Measurements from ENCODE around the gene SERPINI1. TPM values are rescaled to one million over a fixed set of nuclear protein-coding genes. Genes with fewer than 3 reads are reported as not detected.

Gene SERPINI1
- total RNA-seq, 2 experiments from 2014 or later = 1.2 to 1.7 TPM

DNA sequence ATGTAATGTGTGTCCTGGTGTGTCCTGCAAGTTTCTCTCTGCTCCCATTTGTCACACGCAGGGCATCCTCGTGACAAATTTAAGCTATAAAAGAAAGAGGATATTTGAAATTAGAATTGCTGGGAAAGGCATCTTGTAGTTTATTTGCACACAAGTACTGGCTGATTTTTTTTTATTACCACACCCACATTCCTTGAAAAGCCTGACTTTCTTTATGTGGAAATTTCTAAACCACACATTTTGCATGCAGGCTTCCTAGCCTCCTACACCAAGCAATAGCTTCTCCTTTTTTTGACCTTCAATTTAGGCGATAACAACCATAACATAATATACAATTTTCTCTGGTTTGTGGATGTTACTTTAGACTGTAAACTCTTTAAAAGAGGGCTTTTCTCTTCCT, 126.1 kb downstream of the SERPINI1 start:
- ChIA-PET POLR2A (no interaction called here), CTCF (no interaction called here)
- no peaks in the 10 kb centered on the region for H3K36me3 Mint-ChIP-seq (ENCODE audit: low read depth)

DNA sequence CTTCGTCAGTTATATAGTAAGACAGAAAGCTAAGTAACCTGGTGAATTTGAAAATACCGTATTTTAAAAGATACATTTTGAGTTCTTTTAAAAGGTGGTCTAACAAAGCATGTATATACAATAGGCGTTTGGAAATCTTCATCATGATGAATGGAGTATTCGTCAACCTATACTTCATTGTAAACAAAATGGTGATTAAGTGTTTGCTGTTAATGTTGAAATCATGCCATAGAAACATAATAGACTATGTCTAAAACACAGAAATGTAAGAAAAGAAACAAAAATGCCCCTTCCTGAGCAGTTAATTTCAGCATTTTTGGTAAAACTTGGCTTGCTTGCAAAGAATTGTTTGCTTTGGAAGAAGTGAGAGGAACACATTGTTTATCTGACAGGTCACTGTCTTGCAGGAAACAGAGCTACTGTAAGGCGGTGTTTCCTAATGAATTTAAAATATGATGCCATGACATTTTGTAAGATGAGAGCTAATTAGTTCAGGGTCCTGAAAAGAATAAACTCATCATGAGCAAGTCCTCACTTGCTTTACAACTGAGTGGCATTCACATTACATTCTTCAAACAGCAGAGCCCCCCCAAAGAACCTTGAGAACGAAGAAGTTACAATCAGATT, 126.7 kb downstream of the SERPINI1 start:
- H3K4me1 Mint-ChIP-seq (ENCODE audit: low read depth) = no peaks in the 10 kb centered on the region
- no peak overlapping the region for H3K4me3 Mint-ChIP-seq
- H3K27ac Mint-ChIP-seq = no peak overlapping the region
- H3K27me3 Mint-ChIP-seq (ENCODE audit: low read depth) = no peaks in the 10 kb centered on the region
- H3K36me3 Mint-ChIP-seq (ENCODE audit: low read depth) = no peaks in the 10 kb centered on the region
- DNase-seq (no peak), ATAC-seq (no peak)
- no peaks in the 10 kb centered on the region for H3K9me3 Mint-ChIP-seq (ENCODE audit: insufficient read depth)
- CTCF ChIA-PET = no interaction called here
- POLR2A ChIA-PET = no interaction called here

More for the DNA sequence above, 126.1 kb downstream of the SERPINI1 start:
- Mint-ChIP-seq H3K27ac (no peak overlapping the region), H3K9me3 (ENCODE audit: insufficient read depth) (no peaks in the 10 kb centered on the region), H3K4me1 (ENCODE audit: low read depth) (no peaks in the 10 kb centered on the region), H3K27me3 (ENCODE audit: low read depth) (no peaks in the 10 kb centered on the region), H3K4me3 (no peak overlapping the region)
- DNase-seq (no peak), ATAC-seq (no peak)

DNA sequence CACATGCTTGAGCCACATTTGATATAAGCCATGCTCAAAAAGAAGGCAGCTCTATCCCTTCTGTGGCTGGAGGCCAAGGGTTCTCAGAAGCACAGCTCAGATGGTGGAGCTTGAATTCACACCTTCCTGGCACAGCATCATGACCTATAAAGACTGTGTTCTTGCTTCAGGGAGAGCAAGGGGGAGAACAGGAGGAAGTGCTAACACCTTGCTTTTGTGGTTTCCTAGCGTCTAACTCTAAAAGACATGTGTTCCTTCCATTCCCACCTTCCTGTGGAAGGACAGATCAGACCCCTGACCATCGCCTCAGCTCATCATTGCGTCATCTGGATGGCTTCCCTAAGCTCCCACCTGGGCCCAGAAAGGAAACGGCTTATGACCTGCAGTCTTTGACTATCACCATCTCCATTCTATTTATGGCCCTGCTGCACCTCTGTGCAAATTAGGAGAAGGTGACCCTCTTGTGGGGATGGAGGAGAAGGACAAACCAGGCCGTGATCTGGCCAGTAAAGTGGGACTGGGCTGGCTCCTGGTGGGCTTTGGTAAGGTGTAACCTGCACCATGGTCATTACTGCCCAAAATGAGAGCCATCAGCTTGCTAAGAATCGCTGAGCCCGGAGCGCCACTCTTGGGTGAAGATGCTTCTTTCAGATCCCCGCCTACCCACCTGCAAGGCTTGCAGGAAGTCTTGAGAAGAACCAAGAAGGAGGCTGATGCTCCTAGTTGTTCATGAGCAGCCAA, 128.5 kb downstream of the SERPINI1 start:
- Mint-ChIP-seq H3K4me1 (ENCODE audit: low read depth) (no peaks in the 10 kb centered on the region), H3K4me3 (no peak overlapping the region), H3K9me3 (ENCODE audit: insufficient read depth) (no peaks in the 10 kb centered on the region), H3K27ac (no peak overlapping the region), H3K27me3 (ENCODE audit: low read depth) (peaks cover 3% of the 10 kb centered on the region), H3K36me3 (ENCODE audit: low read depth) (no peaks in the 10 kb centered on the region)
- DNase-seq (no peak), ATAC-seq (no peak)
- ChIA-PET CTCF (no interaction called here), POLR2A (no interaction called here)

DNA sequence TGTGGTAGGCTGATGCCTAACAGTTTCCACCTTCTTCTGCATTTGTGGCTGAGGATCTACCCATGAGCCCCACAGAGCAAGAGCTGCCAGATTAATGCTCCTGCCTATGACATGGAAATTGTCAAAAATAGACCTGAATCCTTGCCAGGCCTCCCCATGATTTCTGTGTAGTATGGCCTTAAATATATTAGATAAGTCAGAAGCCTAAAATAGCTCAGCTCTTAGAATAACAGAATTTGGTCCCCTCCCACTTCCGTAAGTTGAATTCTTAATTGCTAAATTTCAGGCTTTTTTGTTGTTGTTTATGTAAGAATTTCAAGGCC, 129.0 kb downstream of the SERPINI1 start:
- DNase-seq (no peak), ATAC-seq (no peak)
- Mint-ChIP-seq H3K27me3 (ENCODE audit: low read depth) (peaks cover 3% of the 10 kb centered on the region), H3K27ac (no peak overlapping the region), H3K36me3 (ENCODE audit: low read depth) (no peaks in the 10 kb centered on the region), H3K4me3 (no peak overlapping the region), H3K4me1 (ENCODE audit: low read depth) (no peaks in the 10 kb centered on the region), H3K9me3 (ENCODE audit: insufficient read depth) (no peaks in the 10 kb centered on the region)
- ChIA-PET POLR2A (no interaction called here), CTCF (no interaction called here)

DNA sequence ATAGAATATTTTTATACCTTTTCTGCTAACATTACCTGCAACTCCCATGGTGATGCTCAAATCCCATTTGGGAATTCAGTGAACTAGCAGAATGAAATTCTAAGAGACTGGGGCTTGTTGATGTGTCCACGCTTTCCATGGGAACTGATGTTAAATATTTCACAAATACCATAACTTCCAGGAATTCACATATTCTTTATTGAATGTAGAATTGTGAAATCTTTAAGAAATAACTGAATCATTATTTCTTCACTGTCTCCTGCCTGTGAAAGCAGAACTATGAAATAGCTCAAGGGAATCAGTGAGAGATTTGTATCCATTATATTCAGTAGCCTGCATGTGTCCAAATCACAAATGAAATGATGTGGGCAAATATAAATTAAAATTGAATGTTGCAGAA, 130.8 kb downstream of the SERPINI1 start:
- DNase-seq (no peak), ATAC-seq (no peak)
- no peak overlapping the region for H3K27ac Mint-ChIP-seq
- ChIA-PET CTCF (no interaction called here), POLR2A (no interaction called here)
- no peaks in the 10 kb centered on the region for H3K9me3 Mint-ChIP-seq (ENCODE audit: insufficient read depth)
- H3K4me1 Mint-ChIP-seq (ENCODE audit: low read depth) = no peaks in the 10 kb centered on the region
- H3K4me3 Mint-ChIP-seq = no peak overlapping the region
- H3K36me3 Mint-ChIP-seq (ENCODE audit: low read depth) = no peaks in the 10 kb centered on the region
- H3K27me3 Mint-ChIP-seq (ENCODE audit: low read depth) = peaks cover 5% of the 10 kb centered on the region

DNA sequence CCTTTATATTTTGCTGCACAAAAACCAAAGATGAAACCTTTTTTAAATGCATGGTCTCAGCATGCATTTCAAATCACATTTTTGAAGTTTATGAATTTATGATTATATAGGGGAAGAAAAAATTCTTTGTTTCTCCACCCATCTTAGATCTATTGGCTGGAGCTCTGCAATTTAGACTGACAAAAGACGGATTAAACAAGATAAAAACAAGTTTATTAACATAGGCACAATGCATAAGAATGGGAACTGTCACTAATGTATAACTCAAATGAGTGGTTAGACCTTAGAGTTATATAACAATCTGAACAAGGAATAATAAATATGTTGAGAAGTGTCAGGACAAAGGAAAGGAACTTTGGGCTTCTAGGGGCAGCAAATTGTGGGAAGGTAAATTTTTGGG, 132.5 kb downstream of the SERPINI1 start:
- POLR2A ChIA-PET = no interaction called here
- H3K4me3 Mint-ChIP-seq = no peak overlapping the region
- H3K36me3 Mint-ChIP-seq (ENCODE audit: low read depth) = no peaks in the 10 kb centered on the region
- DNase-seq (no peak), ATAC-seq (no peak)
- H3K27me3 Mint-ChIP-seq (ENCODE audit: low read depth) = peaks cover 5% of the 10 kb centered on the region
- H3K4me1 Mint-ChIP-seq (ENCODE audit: low read depth) = no peaks in the 10 kb centered on the region
- CTCF ChIA-PET = interaction anchor here (1.0 kb wide), 1 partner anchor 173 kb away, joined by 3 read pairs; no protein-coding TSS in a partner anchor
- no peaks in the 10 kb centered on the region for H3K9me3 Mint-ChIP-seq (ENCODE audit: insufficient read depth)
- no peak overlapping the region for H3K27ac Mint-ChIP-seq

DNA sequence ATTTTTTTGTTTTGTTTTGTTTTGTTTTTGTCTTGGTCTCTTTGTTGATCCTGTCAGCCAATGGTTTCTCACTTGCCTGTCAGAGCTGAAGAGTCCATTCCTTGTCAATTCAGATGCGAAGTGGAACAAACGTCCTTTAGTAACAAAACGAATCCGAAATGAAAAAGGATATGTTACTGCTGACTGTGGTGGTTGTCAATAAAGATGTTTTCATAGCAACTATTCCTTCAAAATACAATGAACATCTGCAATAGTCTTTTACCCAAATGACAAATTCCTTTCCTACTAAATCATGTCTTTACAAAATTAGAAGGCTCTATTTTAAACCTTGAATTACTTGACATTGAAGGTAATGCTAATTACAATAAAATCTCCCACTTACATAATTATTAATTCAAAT, 134.7 kb downstream of the SERPINI1 start:
- no peaks in the 10 kb centered on the region for H3K36me3 Mint-ChIP-seq (ENCODE audit: low read depth)
- POLR2A ChIA-PET = no interaction called here
- H3K9me3 Mint-ChIP-seq (ENCODE audit: insufficient read depth) = no peaks in the 10 kb centered on the region
- H3K27me3 Mint-ChIP-seq (ENCODE audit: low read depth) = peaks cover 5% of the 10 kb centered on the region
- DNase-seq (no peak), ATAC-seq (no peak)
- no peaks in the 10 kb centered on the region for H3K4me1 Mint-ChIP-seq (ENCODE audit: low read depth)
- H3K4me3 Mint-ChIP-seq = no peak overlapping the region
- CTCF ChIA-PET = no interaction called here
- no peak overlapping the region for H3K27ac Mint-ChIP-seq

DNA sequence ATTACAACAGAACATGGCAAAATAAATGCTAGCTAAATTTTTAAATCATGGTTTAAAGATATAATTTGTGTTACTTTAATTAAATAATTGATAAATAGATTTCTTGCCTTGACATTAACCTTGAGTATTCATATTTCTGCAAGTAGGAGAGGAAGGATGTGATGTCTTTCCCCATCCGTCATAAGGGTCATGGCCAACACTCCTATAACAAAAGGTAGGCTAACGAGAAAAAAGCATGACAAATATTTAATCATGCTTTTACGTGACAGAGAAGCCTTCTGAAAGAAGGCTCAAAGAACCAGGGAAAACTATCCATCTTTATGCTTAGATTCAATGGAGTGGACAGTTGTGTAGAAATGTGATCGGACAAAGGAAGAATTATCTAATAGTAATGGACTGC, 135.2 kb downstream of the SERPINI1 start:
- H3K4me1 Mint-ChIP-seq (ENCODE audit: low read depth) = no peaks in the 10 kb centered on the region
- no peak for ATAC-seq
- no peak for DNase-seq
- H3K4me3 Mint-ChIP-seq = no peak overlapping the region
- peaks cover 7% of the 10 kb centered on the region for H3K27me3 Mint-ChIP-seq (ENCODE audit: low read depth)
- no peaks in the 10 kb centered on the region for H3K9me3 Mint-ChIP-seq (ENCODE audit: insufficient read depth)
- H3K27ac Mint-ChIP-seq = no peak overlapping the region
- POLR2A ChIA-PET = no interaction called here
- no peaks in the 10 kb centered on the region for H3K36me3 Mint-ChIP-seq (ENCODE audit: low read depth)
- CTCF ChIA-PET = no interaction called here

DNA sequence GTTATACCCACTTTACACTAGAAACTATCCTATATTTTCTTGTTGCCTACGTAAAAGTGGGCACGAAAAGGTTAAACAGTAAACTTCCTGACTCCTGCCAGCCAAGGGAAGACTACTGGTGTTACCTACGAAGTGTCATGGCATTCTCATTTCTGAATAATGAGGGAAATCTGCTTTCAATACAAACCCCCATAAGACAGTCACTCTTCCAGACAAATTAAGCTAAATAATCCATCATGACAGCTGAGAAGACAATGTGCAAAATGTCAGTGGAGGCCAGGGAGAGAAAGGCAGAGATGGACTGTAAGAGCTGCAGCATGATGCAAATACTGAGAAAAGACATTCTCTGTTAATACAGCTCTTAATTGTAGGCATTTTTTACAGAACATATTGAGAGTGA, 136.5 kb downstream of the SERPINI1 start:
- no peak overlapping the region for H3K4me3 Mint-ChIP-seq
- no peaks in the 10 kb centered on the region for H3K4me1 Mint-ChIP-seq (ENCODE audit: low read depth)
- ChIA-PET CTCF (interaction anchor here (2.0 kb wide), 1 partner anchor 9 kb away, joined by 10 read pairs; no protein-coding TSS in a partner anchor), POLR2A (no interaction called here)
- no peaks in the 10 kb centered on the region for H3K36me3 Mint-ChIP-seq (ENCODE audit: low read depth)
- ATAC-seq (no peak), DNase-seq (no peak)
- H3K27me3 Mint-ChIP-seq (ENCODE audit: low read depth) = peaks cover 12% of the 10 kb centered on the region
- no peak overlapping the region for H3K27ac Mint-ChIP-seq
- no peaks in the 10 kb centered on the region for H3K9me3 Mint-ChIP-seq (ENCODE audit: insufficient read depth)

DNA sequence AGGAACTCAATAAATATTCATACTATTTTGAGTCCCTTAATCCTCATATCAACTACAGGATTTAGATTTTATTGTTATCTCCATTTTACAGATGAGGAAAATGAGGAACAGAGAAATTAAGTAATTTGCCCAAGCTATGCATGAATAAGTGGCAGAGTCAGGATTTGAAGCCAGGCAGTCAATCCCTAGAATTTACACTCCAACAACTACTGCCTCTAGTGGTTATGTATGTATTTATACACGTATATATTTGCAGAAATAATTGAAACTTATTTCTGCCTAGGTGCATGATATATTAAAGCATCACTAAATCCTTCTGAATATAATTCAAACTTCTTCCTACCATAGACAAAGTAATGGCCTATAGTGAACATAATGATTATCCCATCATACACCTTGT, 137.4 kb downstream of the SERPINI1 start:
- CTCF ChIA-PET = interaction anchor here (2.0 kb wide), 1 partner anchor 9 kb away, joined by 10 read pairs; no protein-coding TSS in a partner anchor
- H3K4me3 Mint-ChIP-seq = no peak overlapping the region

DNA sequence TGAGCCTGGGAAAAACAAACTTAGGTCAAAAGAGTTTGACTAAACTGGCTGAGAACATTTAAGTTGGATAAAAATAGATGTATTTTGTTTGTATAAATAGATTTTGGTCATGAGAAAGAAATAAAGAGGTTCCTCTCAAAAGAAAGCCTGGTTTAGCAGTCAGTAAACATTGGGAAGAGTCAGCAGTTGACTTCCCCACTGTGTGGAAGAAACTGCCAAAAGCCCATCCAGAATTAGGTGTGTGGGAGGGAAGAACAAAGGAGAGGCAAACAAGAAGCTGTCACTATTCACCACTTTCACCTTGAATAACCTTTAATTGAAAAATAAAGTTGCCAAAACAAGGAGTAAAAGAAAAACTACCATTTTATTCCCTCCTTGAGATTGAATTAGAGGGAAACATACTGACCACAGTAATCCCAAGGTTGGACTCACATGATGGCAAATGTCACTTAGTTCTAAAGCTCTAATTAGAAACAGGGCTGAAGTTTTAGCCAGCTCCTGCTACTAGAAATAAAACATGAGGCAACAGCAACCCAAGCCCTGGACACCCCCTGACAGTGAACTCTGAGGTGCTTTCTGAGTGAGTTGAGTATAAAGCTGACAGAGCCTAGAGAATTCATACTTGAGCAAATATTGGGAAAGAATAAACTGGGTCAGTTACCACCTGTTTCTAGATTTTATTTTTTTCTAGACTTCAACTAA, 139.3 kb downstream of the SERPINI1 start:
- ATAC-seq = no peak
- CTCF ChIA-PET = interaction anchor here (2.3 kb wide), 1 partner anchor 495 kb away, joined by 8 read pairs; the partner anchor contains the start of gene ZBBX
- no peak overlapping the region for H3K4me3 Mint-ChIP-seq
- POLR2A ChIA-PET = no interaction called here
- no peaks in the 10 kb centered on the region for H3K4me1 Mint-ChIP-seq (ENCODE audit: low read depth)
- peaks cover 9% of the 10 kb centered on the region for H3K27me3 Mint-ChIP-seq (ENCODE audit: low read depth)
- no peaks in the 10 kb centered on the region for H3K36me3 Mint-ChIP-seq (ENCODE audit: low read depth)
- no peaks in the 10 kb centered on the region for H3K9me3 Mint-ChIP-seq (ENCODE audit: insufficient read depth)
- H3K27ac Mint-ChIP-seq = no peak overlapping the region
- DNase-seq = no peak

More for the DNA sequence above, 137.4 kb downstream of the SERPINI1 start:
- Mint-ChIP-seq H3K36me3 (ENCODE audit: low read depth) (no peaks in the 10 kb centered on the region), H3K27me3 (ENCODE audit: low read depth) (peaks cover 11% of the 10 kb centered on the region), H3K27ac (no peak overlapping the region), H3K9me3 (ENCODE audit: insufficient read depth) (no peaks in the 10 kb centered on the region), H3K4me1 (ENCODE audit: low read depth) (no peaks in the 10 kb centered on the region)
- ATAC-seq (no peak), DNase-seq (no peak)
- POLR2A ChIA-PET = no interaction called here

All from activated CD8-positive, alpha-beta T cell treated with anti-CD3 and anti-CD28 coated beads, Interleukin-2, amount 10 ng/mL, durations not matched to agents 7 days and 5 days (primary cell).